HG03025 (cell line): Measurements from ENCODE around the gene RBM39.
"Not testable (repeated sequence)": the region's sequence is repeated elsewhere in the genome, so short reads cannot be mapped to it uniquely, and the experiment has no call there.

Source experiments
- ATAC-seq: cut with Tn5 transposase; IDR thresholded peaks from one replicate; pipeline ENCODE4 v1.9.1; 2021; ENCODE audit warnings: mild to moderate bottlenecking, moderate library complexity; ENCODE audit not compliant: unreplicated experiment, low FRiP score

RBM39 gene

DNA sequence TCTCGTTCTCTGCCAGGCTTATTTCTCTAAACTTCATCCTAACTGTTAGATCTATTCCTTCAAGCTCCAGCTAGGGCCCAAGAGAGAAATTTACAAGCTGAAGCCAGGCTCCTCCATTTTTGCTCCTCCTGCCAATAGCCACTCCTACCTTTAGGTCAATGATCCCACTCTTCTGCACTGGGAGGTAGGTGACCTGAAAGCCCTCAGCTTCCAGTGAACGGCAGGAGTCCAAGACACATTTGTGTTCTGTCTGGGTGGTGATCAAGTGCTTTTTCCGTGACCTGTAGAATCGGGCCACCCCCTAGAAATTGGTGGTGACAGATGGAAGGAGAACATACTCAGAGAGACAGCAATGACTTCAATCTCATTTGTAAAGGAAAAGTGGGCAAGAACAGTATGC lies 51.8 kb downstream of the RBM39 start:
- no peak for ATAC-seq

DNA sequence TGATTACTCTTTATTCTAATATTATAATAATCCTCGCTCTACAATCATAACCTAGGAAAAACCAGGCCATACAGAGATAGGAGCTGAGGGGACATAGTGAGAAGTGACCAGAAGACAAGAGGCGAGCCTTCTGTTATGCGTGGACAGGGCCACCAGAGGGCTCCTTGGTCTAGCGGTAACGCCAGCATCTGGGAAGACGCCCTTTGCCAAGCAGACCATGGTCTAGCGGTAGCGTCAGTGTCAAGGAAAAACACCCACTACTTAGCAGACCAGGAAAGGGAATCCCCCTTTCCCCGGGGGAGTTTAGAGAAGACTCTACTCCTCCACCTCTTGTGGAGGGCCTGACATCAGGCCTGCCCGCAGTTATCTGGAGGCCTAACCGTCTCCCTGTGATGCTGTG lies 55.2 kb downstream of the RBM39 start:
- ATAC-seq, result not testable (repeated sequence)

DNA sequence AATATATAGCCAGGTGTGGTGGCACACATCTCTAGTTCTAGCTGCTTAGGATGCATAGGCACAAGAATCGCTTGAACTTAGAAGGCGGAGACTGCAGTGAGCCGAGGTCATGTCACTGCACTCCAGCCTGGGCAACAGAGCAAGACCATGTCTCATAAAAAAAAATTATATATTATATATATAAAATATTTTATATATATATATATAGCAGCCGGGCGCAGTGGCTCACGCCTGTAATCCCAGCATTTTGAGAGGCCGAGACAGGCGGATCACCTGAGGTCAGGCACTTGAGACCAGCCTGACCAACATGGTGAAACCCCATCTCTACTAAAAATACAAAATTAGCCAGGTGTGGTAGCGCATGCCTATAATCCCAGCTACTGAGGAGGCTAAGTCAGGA lies 56.7 kb downstream of the RBM39 start:
- ATAC-seq, result not testable (repeated sequence)

DNA sequence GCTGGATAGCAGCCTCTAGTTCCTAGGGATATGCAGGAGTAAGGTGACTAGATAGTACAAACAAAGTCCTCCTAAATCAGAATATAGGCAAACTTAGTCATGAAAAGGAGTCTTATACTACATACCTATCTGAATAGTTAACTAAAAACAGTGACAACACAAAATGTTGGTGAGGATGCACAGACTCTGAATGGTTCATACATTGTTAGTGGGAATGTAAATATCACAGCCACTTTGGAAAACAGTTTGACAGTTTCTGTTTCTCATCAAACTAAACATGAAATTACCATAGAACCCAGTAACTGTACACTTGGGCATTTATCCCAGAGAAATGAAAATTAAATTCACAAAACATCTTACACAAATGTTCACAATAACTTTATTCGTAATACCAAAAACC lies 60.1 kb downstream of the RBM39 start:
- no peak for ATAC-seq

DNA sequence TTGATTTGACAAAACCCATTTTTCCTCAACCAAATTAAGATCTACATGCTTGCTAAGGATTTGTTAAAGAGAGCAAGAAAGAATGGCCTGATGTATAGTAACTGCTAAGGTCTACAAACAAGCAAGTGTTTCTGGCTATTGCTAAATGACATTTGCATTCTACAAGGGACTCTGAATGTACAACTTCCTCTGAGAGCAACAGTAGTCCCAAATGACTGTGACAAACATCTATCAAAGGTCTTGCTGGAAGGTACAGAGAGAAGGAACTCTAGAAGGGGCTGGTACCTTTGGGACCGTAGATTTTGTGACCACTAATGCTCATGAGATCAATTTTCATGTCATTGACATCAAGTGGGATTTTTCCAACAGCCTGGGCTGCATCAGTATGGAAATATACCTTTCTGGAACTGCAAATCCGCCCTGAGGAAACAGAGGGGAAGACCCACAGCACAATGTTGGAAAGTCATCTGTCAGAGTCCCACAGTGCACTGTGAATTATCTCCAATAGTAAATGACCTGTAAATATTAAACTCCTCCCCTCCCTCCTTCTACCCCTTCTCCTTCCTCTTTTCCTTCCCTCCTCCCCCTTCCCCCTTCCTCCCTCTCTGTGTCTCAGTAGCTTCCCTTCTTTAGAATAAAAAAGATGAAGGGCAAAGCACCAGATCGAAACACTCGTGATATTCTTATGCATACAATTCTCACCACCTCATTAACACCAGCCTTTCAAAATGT lies 61.4 kb downstream of the RBM39 start:
- ATAC-seq, result no peak

DNA sequence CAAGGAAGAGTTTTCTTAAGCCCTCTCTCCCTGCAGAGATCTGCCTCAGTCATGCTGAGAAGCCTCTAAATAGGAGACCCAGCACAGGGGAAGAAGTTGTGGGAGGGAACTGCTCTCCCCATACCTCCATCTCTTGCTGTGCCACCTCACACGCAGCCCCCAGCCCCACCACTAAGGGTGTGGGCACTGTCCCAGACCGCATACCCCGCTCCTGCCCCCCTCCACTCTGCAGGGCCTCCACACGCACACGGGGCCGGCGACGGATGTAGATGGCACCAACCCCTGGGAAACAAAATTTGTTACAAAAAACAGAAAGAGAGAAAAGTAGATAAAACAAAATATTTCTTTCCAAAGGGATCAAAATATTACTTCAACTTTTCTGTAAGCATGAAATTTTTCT lies 67.1 kb downstream of the RBM39 start:
- no peak for ATAC-seq

DNA sequence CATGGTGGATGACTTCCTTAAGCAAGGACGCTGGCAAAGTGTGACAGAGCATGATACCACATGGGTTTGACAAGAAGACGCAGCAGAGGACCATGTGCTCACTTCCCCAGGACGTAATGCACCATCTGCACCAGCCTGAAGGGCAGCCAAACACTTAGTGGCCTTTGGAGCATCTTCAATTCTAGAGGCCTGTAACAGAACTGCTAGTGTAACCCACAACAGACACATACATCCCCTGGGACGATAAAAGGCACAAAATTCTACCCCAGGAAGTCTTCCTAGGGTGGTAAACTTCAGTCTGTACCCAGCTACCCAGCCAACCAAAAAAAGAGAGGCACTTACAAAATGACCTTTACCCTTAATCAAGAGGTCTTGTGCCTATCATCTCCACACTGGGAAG lies 68.2 kb downstream of the RBM39 start:
- no peak for ATAC-seq

DNA sequence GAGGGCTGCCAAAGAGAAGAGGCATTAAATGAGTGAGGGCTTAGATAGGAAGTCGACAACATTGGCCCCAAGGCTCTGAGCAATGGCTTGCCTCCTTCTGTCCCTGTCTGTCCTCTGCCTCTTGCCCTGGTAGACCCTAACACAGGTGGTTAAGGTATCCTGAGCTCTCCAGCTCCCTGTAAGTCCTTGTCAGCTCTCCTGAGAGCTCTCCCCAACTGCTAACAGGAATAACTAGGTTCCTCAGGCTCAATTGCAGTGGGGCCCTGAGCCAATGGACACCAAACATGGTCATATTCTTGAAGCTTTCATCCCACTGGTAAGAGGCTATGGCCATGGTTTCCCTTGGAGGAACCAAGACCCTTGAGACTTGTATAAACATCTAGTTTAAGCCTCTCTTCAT lies 72.4 kb downstream of the RBM39 start:
- ATAC-seq, result no peak

DNA sequence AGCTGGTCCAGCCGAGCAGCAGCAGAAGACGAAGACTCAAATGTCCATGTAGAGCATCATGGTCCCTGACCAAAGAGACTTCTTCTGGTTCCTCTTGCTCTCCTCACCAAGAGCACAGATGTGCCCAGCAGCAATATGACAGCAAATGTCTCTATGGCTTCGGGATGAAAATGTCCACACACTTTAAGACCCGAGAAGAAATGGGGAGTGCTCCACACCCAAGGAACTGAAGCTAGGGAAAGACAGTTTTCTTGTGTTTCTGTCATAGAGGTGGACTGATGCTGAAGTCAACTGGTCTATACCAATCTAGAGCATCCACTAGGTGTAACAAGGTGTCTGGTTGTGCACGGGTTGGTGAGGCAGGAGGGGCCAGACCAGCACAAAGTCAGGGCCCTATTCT lies 72.8 kb downstream of the RBM39 start:
- ATAC-seq, result no peak

DNA sequence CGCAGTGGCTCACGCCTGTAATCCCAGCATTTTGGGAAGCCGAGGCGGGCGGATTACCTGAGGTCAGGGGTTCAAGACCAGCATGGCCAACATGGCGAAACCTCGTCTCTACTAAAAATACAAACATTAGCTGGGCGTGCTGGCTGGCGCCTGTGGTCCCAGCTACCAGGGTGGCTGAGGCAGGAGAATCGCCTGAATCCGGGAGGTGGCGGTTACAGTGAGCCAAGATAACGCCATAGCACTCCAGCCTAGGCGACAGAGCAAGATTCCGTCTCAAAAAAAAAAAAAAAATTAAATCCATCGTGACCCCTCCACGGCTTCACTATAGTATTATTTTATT lies 76.1 kb downstream of the RBM39 start:
- ATAC-seq, result no peak

DNA sequence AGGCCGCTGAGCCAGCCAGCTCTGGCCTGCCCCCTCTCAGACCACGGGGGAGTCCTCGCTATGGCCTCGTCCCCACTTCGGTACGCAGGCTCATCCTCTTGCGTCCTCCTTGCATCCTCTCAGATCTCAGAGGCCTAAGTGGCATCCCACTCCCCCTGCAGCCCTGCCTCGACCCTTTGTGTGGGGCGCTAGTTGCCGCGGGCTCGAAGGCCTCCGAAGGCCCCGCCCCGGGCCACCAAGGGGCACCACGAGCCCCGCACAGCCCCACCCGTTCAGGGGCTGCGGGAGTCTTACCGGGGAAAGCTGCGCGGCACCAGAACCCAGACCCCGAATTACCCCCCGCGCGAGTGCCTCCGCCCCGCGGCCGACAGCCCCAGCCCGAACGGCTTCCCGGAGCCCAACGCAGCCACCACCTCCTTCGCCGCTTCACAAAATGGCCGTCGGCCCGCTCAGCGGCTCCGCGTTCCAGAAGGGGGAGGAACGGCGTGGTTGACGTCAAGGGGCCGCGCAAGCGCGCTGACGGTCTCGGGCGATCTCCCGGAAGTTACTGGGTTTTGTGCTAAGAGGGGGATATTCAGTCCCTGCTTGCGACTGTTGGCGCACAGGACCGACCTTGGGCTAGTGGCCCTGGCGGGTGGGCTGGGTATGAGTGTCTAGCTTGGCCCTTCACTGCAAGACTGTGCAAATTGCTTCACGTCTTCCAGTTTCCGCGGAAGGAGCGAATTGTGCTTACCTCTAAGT lies 77.4 kb downstream of the RBM39 start, which contains the start of the genes CPNE1 and RBM12:
CPNE1 (minus strand) TSS at position 435 of the 741 bp plus-strand sequence. CDS start 31,977 bp downstream, outside the sequence.
RBM12 (minus strand) TSS at position 435 of the 741 bp plus-strand sequence. CDS start 9,578 bp downstream, outside the sequence.
- peak; percentile 72 for ATAC-seq

DNA sequence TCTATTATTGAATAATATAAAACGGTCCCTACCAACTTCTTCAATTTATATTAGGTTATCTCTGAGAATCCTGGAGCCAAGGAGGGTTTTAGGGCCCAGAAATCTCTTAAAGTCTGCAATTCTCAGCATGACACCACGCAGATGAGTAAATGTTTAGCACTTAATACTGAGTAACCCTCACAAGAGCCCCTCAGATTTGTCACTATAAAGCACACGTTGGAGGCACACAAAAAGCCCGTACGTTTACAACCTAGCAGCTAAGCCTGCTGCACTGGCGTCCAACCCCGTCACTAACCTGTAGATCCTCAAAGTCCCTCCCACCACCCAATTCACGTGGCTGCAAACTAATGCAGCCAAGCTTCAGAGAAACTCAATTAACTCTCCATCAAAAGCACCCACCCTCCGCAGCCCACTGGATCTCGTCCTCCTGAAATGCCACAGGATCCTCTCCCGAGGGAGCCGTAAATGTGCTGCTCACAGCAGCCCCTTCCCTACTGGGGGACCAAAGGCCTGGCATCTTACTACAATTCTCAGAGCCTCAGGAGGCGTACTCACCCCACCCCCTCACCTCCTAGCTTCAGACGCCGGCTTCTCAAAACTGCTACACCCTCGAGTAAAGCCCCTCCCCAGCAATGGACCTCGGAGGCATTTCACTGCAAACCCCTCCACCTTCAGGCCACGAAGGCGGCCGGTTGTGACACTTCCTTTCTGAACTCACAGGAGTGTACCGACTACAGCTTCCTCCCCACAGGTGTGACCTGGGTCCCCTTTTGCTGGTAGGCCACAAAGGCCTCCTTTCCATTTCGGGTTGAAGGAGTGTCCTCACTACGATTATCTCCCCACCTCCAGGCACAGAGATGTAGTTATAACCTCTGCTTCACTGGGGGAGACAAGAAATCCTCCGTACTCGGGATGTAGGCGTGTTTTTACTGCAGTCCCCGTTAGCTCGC lies 78.3 kb downstream of the RBM39 start:
- ATAC-seq, result peak; percentile 27

DNA sequence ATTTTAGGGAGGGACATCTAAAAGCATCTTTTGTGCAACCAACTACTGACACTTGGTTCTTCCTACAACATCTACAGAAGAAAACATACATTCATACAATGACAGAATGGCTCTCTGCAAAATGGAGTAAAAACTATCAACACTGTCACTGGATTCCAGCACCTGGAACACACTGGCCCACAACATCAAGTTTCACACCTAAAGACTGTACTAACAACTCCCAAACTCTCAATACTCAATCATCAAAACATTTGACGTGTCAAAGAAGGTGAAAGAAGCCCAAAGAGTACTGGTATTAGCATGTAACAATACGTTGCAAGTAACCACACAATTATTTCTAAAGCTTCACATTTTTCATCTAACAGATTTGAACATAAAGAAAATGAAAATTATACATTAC lies 79.5 kb downstream of the RBM39 start:
- ATAC-seq, result no peak

DNA sequence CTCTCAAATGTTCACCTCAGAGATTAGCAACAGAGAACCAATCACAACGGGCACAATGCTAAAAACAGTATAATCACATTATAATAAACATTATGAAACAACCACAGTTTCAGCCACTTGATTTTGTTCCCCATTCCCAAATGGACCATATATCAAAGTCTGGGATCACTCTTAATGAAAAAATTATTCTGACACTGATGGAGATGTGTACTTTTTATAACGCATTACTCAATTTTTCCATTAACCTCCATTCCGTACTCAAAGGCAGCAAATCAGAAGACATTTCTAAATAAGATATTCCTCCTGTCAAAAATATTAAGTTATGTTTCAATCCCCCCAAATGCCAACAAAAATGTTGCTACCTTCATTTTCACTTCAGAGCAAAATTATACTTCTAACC lies 80.2 kb downstream of the RBM39 start:
- ATAC-seq, result no peak

DNA sequence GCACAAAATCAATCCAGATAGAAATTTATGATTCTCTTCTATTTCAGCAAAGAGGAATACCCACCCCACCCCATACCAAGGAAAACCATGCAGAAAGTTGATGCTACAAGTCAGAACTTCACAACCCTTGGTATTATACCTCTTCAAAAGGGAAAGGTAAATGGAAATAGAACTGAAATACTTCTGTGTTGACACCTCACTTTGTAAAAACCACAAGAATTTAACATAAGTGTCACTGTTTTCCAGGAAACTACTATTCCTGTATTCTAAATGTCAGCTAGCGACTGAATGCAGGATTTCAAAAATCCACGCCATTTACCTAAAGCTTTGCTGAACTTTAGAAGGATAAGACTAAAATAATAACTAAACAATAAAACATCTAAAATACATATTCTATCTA lies 81.0 kb downstream of the RBM39 start:
- no peak for ATAC-seq

DNA sequence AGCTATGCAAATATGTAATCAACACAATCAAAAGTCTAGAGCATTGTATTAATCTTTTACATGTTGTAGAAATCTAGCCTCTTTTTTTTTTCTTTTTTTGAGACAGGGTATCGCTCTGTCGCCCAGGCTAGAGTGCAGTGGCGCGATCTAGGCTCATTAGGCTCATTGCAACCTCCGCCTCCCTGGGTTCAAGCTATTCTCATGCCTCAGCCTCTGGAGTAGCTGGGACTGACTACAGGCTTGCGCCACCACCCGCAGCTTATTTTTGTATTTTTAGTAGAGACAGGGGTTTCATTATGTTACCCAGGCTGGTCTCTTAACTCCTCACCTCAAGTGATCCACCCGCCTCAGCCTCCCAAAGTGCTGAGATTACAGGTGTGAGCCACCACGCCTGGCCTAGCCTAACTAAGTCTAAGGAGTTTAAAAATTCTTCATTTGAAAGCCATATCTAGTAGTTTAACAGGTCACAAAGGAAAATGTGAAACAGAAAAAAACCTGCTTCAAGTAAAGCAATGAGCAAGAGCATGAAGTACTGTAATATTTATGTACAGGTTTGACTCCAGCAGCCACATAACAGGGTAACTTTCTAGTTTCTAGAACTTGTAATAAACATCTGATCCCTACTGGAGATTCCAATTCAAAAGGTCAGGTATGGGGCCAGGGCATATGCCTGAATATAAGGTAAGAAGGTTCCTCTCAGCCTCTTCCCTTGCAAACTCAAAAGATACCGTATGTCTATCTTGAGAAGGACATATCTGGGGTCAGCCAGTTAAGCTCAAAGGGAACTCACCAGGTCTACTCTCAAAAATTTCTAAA lies 81.7 kb downstream of the RBM39 start:
- no peak for ATAC-seq

DNA sequence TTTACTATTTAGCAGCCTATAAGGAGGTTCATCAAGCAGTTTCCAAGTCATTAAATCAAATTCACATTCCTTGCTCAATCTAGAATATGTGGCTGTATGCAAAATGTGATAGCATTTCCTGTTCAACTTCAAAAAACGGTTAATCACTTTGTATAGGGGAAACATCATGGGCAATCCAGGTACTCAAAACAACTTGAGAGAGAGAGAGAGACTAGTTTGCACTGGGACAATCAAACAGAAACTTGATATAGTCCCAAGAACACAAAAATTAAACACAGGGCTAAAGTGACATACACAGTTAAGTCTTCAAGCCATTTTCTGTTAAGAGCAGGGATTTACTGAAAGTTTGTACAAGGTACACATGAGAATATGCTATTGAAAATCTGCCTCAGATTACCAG lies 84.8 kb downstream of the RBM39 start:
- no peak for ATAC-seq

DNA sequence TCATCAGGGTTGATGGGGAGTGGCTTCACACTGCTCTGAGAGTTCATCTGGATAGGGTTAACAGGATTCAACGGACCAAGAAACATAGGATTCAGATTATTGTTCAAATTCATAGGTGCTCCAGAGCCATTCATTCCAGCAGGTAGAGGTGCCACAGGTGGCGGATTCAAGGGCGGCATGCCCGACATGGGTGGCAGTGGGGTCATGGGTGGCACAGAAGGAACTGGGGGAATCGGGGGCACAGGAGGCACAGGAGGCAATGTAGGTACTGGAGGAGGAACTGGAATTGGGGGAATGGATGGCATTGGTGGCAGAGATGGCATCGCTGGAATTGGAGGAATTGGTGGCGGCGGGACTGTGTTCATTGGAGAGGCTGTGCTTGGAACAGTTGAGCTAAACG lies 87.6 kb downstream of the RBM39 start:
- no peak for ATAC-seq

DNA sequence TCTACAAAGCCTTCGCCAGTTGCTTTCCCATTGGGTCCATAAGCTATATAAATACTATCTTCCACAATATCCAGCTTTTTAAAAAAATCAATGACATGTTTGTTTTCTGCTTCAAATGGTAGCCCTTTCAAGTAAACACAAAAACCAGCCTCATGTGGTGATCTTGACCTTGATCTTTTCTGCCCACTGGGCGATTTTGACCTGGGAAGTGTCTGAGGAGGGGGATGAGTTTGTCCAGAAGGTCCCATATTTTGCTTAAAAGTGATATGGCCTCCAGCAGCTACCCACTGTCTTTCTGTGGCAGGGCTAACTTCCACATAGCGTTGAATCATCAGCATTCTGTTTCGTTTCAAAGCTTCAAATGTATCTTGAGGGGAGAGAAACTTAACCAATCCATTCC lies 88.2 kb downstream of the RBM39 start:
- no peak for ATAC-seq
